ENCODE results near the gene IQCH.

The IQCH gene

GRCh38 chr15:67254238-67255175 lies at the start of gene IQCH, which contains the start of gene AAGAB:
Gene IQCH (plus strand): TSS chr15:67254786. CDS start chr15:67254897, 111 bp downstream.
Gene AAGAB (minus strand): TSS chr15:67254661. CDS start chr15:67254631, 30 bp downstream.
- H3K4me1 Mint-ChIP-seq, result peaks cover 46% of the 10 kb centered on the region
- no peaks in the 10 kb centered on the region for H3K9me3 Mint-ChIP-seq
- peak; percentile 91 to 96 for DNase-seq (ENCODE audit: low spot score in 2 of 2)
- H3K36me3 Mint-ChIP-seq (ENCODE audit: insufficient read depth), result peaks cover 13% of the 10 kb centered on the region
- peak within 1 kb of the TSS; percentile 96 for H3K27ac Mint-ChIP-seq (ENCODE audit: low read depth)
- ATAC-seq (replicated peaks; ENCODE audit: extremely low read depth, poor library complexity, severe bottlenecking), result peak; percentile 95
- no peaks in the 10 kb centered on the region for H3K27me3 Mint-ChIP-seq
- H3K4me3 Mint-ChIP-seq, result peak within 1 kb of the TSS; percentile 98

DNA sequence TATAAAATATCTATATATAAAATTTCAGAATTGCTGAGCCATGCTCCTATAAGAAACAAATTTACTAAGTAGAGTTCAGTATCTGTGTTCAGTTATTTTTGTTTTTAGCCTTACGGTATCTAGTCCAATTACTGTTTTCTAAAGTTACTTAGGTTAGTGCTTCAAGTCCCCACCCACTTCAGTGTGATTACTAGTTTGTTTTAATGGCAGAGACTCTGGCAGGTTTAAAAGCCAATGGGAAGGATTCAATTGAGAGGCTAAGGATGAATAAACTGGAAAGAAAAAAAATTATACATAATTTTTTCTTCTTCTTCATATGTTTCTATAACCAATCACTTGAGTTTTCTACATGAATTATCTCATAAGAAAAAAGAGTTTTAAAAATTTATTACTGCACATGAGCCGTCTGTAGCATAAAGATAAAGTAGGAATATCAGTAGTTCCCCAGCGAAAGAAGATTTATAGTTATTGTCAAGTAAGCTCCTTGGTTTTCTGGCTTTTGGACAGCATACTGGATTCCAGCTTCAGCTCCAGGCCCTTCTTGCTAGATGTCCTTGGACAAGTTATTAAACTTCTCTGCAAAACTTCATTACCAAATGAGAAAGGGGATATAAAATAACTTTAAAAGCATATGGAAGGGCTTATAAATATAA lies 46.9 kb upstream of the IQCH start:
- no peak for ATAC-seq (replicated peaks; ENCODE audit: extremely low read depth, poor library complexity, severe bottlenecking)
- H3K36me3 Mint-ChIP-seq (ENCODE audit: insufficient read depth), result peaks cover 29% of the 10 kb centered on the region
- H3K4me1 Mint-ChIP-seq, result peaks cover 6% of the 10 kb centered on the region
- H3K4me3 Mint-ChIP-seq, result no peak overlapping the region
- H3K27ac Mint-ChIP-seq (ENCODE audit: low read depth), result no peak overlapping the region
- no peak for DNase-seq (ENCODE audit: low spot score in 2 of 2)
- no peaks in the 10 kb centered on the region for H3K27me3 Mint-ChIP-seq
- no peaks in the 10 kb centered on the region for H3K9me3 Mint-ChIP-seq

DNA sequence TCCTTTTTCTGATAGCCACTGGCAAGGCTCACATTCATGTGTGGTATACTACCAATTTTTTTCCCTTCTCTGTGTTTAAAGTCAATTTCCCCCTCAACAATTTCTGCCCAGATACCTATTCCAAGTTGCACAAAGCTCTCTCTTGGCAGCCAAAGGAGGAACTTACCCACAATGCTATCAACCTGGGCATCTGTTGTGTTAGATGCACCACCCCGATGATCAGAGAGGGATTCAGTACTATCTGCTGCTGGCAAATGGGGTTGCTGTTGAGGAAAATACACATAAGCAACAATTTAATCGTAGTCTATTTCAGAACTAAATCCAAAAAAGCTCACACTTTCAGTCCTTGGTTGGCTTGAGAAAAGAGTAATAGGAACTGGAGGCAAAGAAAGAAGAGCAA lies 46.2 kb upstream of the IQCH start:
- Mint-ChIP-seq H3K36me3 (ENCODE audit: insufficient read depth) (peaks cover 25% of the 10 kb centered on the region), H3K27me3 (no peaks in the 10 kb centered on the region), H3K4me3 (no peak overlapping the region), H3K9me3 (no peaks in the 10 kb centered on the region), H3K27ac (ENCODE audit: low read depth) (no peak overlapping the region), H3K4me1 (peaks cover 6% of the 10 kb centered on the region)
- no peak for DNase-seq (ENCODE audit: low spot score in 2 of 2)
- ATAC-seq (replicated peaks; ENCODE audit: extremely low read depth, poor library complexity, severe bottlenecking), result no peak

DNA sequence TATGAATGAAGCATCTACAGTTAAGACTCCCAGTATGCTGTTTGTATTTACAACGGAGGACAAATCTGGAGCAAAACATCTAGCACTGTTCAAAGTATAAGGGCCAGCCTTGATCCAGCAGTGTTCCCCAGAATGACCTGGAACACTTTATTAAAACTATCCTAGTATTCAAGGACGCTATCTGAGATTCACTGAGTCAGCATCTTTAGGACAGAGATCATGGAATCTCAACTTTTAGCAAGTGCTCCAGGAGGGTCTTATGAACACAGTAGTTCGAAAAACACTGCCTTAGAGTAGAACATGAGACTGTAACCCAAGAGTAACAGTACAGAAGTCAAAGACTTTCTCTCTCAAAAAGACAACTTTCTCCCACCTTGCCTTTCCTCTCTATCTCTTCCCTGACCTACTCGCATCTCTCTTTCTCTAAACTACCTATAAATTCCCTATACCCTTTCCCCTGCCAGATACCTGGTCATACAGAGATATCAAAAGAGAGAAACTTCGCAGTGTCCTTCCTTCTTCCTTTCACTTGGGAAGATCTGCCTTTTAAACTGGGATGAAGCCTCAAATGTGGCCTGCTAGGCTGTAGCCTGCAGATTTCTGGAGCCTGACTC lies 43.9 kb upstream of the IQCH start:
- no peak for DNase-seq (ENCODE audit: low spot score in 2 of 2)
- no peak for ATAC-seq (replicated peaks; ENCODE audit: extremely low read depth, poor library complexity, severe bottlenecking)
- H3K4me3 Mint-ChIP-seq, result no peak overlapping the region
- no peaks in the 10 kb centered on the region for H3K9me3 Mint-ChIP-seq
- no peaks in the 10 kb centered on the region for H3K27me3 Mint-ChIP-seq
- no peaks in the 10 kb centered on the region for H3K4me1 Mint-ChIP-seq
- H3K27ac Mint-ChIP-seq (ENCODE audit: low read depth), result no peak overlapping the region
- H3K36me3 Mint-ChIP-seq (ENCODE audit: insufficient read depth), result peaks cover 12% of the 10 kb centered on the region

DNA sequence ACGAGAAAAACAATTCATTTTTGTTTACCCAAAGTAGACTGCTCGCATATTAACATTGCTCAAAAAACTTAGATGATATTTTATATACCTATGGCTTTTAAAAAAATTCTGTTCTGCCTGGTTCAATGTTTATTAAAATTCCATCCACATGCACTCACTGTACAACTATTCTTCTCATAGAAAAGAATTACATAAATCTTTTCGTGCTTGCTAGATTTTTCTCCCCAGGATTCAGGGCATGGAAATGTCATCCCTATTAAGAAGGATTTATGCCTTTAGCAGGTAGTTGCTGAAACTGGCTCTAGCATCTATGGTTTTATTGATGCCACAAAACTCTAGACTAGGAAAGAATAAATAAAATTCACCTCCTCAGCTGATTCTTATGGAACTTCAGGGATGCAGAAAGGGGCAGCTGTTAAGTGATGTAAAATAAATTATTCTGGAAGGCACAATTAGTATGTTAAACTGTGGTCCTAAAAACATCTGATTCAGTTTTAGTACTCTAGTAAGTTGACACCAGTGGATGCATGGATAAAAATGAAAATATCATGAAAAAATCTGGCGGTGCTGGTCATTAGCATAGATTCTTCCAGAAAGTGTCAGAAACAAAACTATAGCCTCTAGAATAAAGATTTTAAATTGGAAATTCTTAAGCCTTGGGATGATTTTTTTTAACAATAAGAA lies 41.8 kb upstream of the IQCH start:
- Mint-ChIP-seq H3K4me1 (no peaks in the 10 kb centered on the region), H3K27ac (ENCODE audit: low read depth) (no peak overlapping the region), H3K36me3 (ENCODE audit: insufficient read depth) (peaks cover 13% of the 10 kb centered on the region), H3K9me3 (no peaks in the 10 kb centered on the region), H3K27me3 (no peaks in the 10 kb centered on the region), H3K4me3 (no peak overlapping the region)
- no peak for DNase-seq (ENCODE audit: low spot score in 2 of 2)
- ATAC-seq (replicated peaks; ENCODE audit: extremely low read depth, poor library complexity, severe bottlenecking), result no peak

DNA sequence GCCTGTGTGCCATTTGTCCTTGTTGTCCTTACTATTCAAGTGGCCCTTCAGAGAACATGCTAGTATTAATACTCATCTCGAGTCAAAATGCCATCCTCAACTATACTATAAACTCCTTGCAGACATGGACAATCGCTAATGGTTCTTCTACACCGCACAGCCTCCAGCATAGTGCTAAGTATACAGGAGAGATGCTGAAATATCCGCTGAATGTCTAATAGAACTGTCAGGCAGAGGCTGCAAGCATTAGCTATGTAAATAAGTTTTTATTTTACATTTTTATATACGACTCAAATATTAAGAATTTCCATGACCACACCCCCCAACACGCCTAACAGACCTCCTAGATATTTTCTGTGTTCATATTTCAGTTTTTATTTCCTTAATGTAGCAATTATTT lies 39.5 kb upstream of the IQCH start:
- Mint-ChIP-seq H3K27me3 (no peaks in the 10 kb centered on the region), H3K36me3 (ENCODE audit: insufficient read depth) (peaks cover 8% of the 10 kb centered on the region), H3K9me3 (no peaks in the 10 kb centered on the region), H3K4me3 (no peak overlapping the region), H3K27ac (ENCODE audit: low read depth) (no peak overlapping the region), H3K4me1 (no peaks in the 10 kb centered on the region)
- DNase-seq (ENCODE audit: low spot score in 2 of 2), result no peak
- ATAC-seq (replicated peaks; ENCODE audit: extremely low read depth, poor library complexity, severe bottlenecking), result no peak

GRCh38 chr15:67216859-67217258 lies 37.7 kb upstream of the IQCH start:
- Mint-ChIP-seq H3K27ac (ENCODE audit: low read depth) (no peak overlapping the region), H3K36me3 (ENCODE audit: insufficient read depth) (peaks cover 7% of the 10 kb centered on the region), H3K4me1 (no peaks in the 10 kb centered on the region), H3K4me3 (no peak overlapping the region), H3K27me3 (no peaks in the 10 kb centered on the region), H3K9me3 (no peaks in the 10 kb centered on the region)
- ATAC-seq (replicated peaks; ENCODE audit: extremely low read depth, poor library complexity, severe bottlenecking) (no peak), DNase-seq (ENCODE audit: low spot score in 2 of 2) (no peak)

DNA sequence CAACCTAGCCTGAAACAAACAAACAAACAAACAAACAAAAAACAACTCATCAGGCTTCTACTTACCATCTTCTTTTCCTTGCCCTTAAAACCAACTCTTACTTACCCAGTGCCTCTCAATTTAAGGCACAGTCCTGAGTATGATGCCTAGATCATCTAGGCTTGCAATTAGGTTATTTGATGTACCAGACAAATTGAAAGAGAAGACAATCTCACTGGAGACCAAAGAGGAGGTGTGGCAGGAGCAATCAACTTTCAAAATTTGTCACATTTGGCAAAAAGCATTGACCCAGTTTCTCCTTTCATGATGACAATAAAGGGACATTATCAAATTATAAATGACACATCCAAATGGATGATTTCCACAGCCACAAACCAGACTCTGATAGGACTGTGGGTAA lies 36.2 kb upstream of the IQCH start:
- DNase-seq (ENCODE audit: low spot score in 2 of 2) (no peak), ATAC-seq (replicated peaks; ENCODE audit: extremely low read depth, poor library complexity, severe bottlenecking) (no peak)
- Mint-ChIP-seq H3K9me3 (no peaks in the 10 kb centered on the region), H3K4me3 (no peak overlapping the region), H3K36me3 (ENCODE audit: insufficient read depth) (peaks cover 4% of the 10 kb centered on the region), H3K4me1 (no peaks in the 10 kb centered on the region), H3K27ac (ENCODE audit: low read depth) (no peak overlapping the region), H3K27me3 (no peaks in the 10 kb centered on the region)

DNA sequence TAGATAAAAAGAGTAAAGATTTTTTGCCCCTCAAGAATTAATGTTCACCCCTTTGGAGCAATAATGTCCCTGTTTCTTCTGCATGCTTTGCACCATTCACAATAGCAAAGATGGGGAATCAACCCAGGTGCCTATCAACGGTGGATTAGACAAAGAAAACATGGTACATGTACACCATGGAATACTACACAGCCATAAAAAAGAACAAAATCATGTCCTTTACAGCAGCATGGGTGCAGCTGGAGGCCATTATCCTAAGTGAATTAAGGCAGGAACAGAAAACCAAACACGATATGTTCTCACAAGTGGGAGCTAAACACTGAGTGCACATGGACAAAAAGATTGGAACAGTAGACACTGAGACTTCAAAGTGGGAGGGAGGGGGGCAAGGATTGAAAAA lies 35.3 kb upstream of the IQCH start:
- no peak for DNase-seq (ENCODE audit: low spot score in 2 of 2)
- no peaks in the 10 kb centered on the region for H3K27me3 Mint-ChIP-seq
- H3K9me3 Mint-ChIP-seq, result no peaks in the 10 kb centered on the region
- no peak for ATAC-seq (replicated peaks; ENCODE audit: extremely low read depth, poor library complexity, severe bottlenecking)
- no peak overlapping the region for H3K4me3 Mint-ChIP-seq
- no peak overlapping the region for H3K27ac Mint-ChIP-seq (ENCODE audit: low read depth)
- H3K4me1 Mint-ChIP-seq, result no peaks in the 10 kb centered on the region
- peaks cover 4% of the 10 kb centered on the region for H3K36me3 Mint-ChIP-seq (ENCODE audit: insufficient read depth)

- Mint-ChIP-seq H3K36me3 (ENCODE audit: insufficient read depth) (peaks cover 11% of the 10 kb centered on the region), H3K27me3 (no peaks in the 10 kb centered on the region), H3K4me1 (peaks cover 8% of the 10 kb centered on the region), H3K4me3 (no peak overlapping the region), H3K9me3 (no peaks in the 10 kb centered on the region), H3K27ac (ENCODE audit: low read depth) (no peak overlapping the region)
- no peak for DNase-seq (ENCODE audit: low spot score in 2 of 2)
- no peak for ATAC-seq (replicated peaks; ENCODE audit: extremely low read depth, poor library complexity, severe bottlenecking)
These were observed 29.7 kb upstream of the IQCH start for GRCh38 chr15:67224889-67225288.

DNA sequence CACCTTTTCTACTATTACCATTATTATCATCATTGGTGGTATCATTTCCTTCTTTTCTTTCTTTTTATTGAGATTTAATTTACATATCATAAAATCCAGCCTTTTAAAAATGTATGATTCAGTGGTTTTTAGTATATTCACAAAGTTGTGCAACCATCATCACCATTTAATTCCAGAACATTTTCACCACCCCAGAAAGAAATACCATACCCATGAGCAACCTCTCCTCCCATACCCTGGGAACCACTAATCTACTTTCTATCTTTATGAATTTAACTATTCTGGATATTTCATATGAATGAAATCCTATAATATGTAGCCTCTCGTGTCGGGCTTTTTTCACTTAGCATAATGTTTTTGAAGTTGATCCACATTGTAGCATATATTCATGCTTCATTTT lies 29.2 kb upstream of the IQCH start:
- H3K27me3 Mint-ChIP-seq, result no peaks in the 10 kb centered on the region
- no peaks in the 10 kb centered on the region for H3K9me3 Mint-ChIP-seq
- H3K4me1 Mint-ChIP-seq, result peaks cover 8% of the 10 kb centered on the region
- H3K27ac Mint-ChIP-seq (ENCODE audit: low read depth), result no peak overlapping the region
- H3K36me3 Mint-ChIP-seq (ENCODE audit: insufficient read depth), result peaks cover 11% of the 10 kb centered on the region
- H3K4me3 Mint-ChIP-seq, result no peak overlapping the region
- ATAC-seq (replicated peaks; ENCODE audit: extremely low read depth, poor library complexity, severe bottlenecking), result no peak
- DNase-seq (ENCODE audit: low spot score in 2 of 2), result no peak

DNA sequence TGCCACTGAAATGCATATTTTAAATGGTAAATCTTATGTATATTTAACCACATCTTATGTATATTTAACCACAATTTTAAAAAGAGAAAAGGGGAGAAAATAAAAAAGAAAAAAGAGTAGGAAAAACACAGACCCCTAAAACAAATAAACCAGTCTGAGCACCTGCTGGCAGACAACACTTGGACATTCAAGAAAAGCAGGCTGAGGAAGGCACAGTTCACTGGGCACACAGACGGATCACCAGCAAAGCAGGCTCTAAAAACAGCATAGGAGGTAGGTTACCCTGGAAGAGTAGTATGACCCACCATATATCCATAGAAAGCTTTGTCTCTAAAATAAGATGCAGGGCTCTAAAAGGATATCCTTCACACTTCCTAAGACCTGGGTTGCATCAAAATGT lies 27.2 kb upstream of the IQCH start:
- Mint-ChIP-seq H3K9me3 (no peaks in the 10 kb centered on the region), H3K27ac (ENCODE audit: low read depth) (no peak overlapping the region), H3K4me3 (no peak overlapping the region), H3K4me1 (peaks cover 8% of the 10 kb centered on the region), H3K27me3 (no peaks in the 10 kb centered on the region), H3K36me3 (ENCODE audit: insufficient read depth) (peaks cover 27% of the 10 kb centered on the region)
- ATAC-seq (replicated peaks; ENCODE audit: extremely low read depth, poor library complexity, severe bottlenecking), result no peak
- no peak for DNase-seq (ENCODE audit: low spot score in 2 of 2)

Measured in central memory CD8-positive, alpha-beta T cell (primary cell).